H9 (cell line): ENCODE data around the gene CCDC38. TPM values are rescaled to one million over a fixed set of nuclear protein-coding genes. Genes with fewer than 3 reads are reported as not detected.

Experiments used
- DNase-seq: peaks from one replicate; pipeline ENCODE4 v3.0.0-alpha.2; 2017
- H2AFZ ChIP-seq: one replicate; pipeline ENCODE4 v1.6.1; 2013; ENCODE audit warnings: mild to moderate bottlenecking, low read length, control low read depth, moderate library complexity
- H2AK5ac ChIP-seq: 2 replicates; pipeline ENCODE4 v1.6.1; 2013; ENCODE audit warnings: low read length, control low read depth, mixed read lengths; ENCODE audit not compliant: insufficient read length
- H2BK120ac ChIP-seq: one replicate; pipeline ENCODE4 v1.6.1; 2013; ENCODE audit warnings: low read depth, mild to moderate bottlenecking, low read length, control low read depth, inconsistent platforms; ENCODE audit not compliant: poor library complexity, severe bottlenecking
- H2BK12ac ChIP-seq: 2 replicates; pipeline ENCODE4 v1.6.1; 2013; ENCODE audit warnings: low read length, control low read depth, mixed read lengths, low read depth; ENCODE audit not compliant: insufficient read length
- H2BK15ac ChIP-seq: 2 replicates; pipeline ENCODE4 v1.6.1; 2013; ENCODE audit warnings: low read depth, low read length, control low read depth
- H2BK20ac ChIP-seq: one replicate; pipeline ENCODE4 v1.6.1; 2013; ENCODE audit warnings: low read depth, mild to moderate bottlenecking, low read length, control low read depth, inconsistent platforms; ENCODE audit not compliant: poor library complexity, severe bottlenecking
- H2BK5ac ChIP-seq: 2 replicates; pipeline ENCODE4 v1.6.1; 2013; ENCODE audit warnings: low read length, control low read depth, mixed read lengths; ENCODE audit not compliant: insufficient read length
- H3K14ac ChIP-seq: 2 replicates; pipeline ENCODE4 v1.6.1; 2013; ENCODE audit warnings: low read length, control low read depth; ENCODE audit not compliant: insufficient read depth
- H3K18ac ChIP-seq: 2 replicates; pipeline ENCODE4 v1.6.1; 2013; ENCODE audit warnings: low read depth, mild to moderate bottlenecking, mixed read lengths, low read length, control low read depth; ENCODE audit not compliant: insufficient read length
- H3K23ac ChIP-seq: 2 replicates; pipeline ENCODE4 v1.6.1; 2013; ENCODE audit warnings: low read length, control low read depth, mixed read lengths, low read depth; ENCODE audit not compliant: insufficient read length
- H3K23me2 ChIP-seq: 2 replicates; pipeline ENCODE4 v1.6.1; 2013; ENCODE audit warnings: low read depth, mild to moderate bottlenecking, mixed read lengths, low read length, control low read depth; ENCODE audit not compliant: insufficient read length, poor library complexity, severe bottlenecking
- H3K27ac ChIP-seq: 2 replicates; pipeline ENCODE4 v1.5.1; 2013; ENCODE audit warnings: low read length, control low read depth, mixed read lengths, low read depth; ENCODE audit not compliant: insufficient read length
- H3K27me3 ChIP-seq: 2 replicates; pipeline ENCODE4 v1.6.1; 2013; ENCODE audit warnings: low read length, control low read depth, inconsistent platforms; ENCODE audit not compliant: insufficient read depth
- H3K4ac ChIP-seq: 2 replicates; pipeline ENCODE4 v1.6.1; 2013; ENCODE audit warnings: low read depth, mild to moderate bottlenecking, control low read depth, inconsistent platforms, low read length, moderate library complexity
- H3K4me1 ChIP-seq: 2 replicates; pipeline ENCODE4 v1.6.1; 2013; ENCODE audit warnings: low read length, control low read depth, inconsistent platforms; ENCODE audit not compliant: insufficient read depth
- H3K4me2 ChIP-seq: 2 replicates; pipeline ENCODE4 v1.6.1; 2013; ENCODE audit warnings: low read length, control low read depth, mixed read lengths; ENCODE audit not compliant: insufficient read length, insufficient read depth
- H3K56ac ChIP-seq: 2 replicates; pipeline ENCODE4 v1.6.1; 2013; ENCODE audit warnings: low read depth, mild to moderate bottlenecking, mixed read lengths, low read length, control low read depth; ENCODE audit not compliant: insufficient read length
- H3K79me1 ChIP-seq: 2 replicates; pipeline ENCODE4 v1.6.1; 2013; ENCODE audit warnings: low read depth, mild to moderate bottlenecking, moderate library complexity, low read length, control low read depth, inconsistent platforms; ENCODE audit not compliant: insufficient read depth, poor library complexity, severe bottlenecking
- H3K79me2 ChIP-seq: 2 replicates; pipeline ENCODE4 v1.6.1; 2013; ENCODE audit warnings: low read length, control low read depth, inconsistent platforms; ENCODE audit not compliant: insufficient read depth
- H3K9ac ChIP-seq: 2 replicates; pipeline ENCODE4 v1.6.1; 2013; ENCODE audit warnings: low read length, control low read depth, mixed read lengths; ENCODE audit not compliant: insufficient read length; ENCODE audit errors: extremely low read depth
- H3K9me3 ChIP-seq: one replicate; pipeline ENCODE4 v1.6.1; 2013; ENCODE audit warnings: low read depth, low read length, inconsistent platforms; ENCODE audit not compliant: control insufficient read depth
- H3T11ph ChIP-seq: one replicate; pipeline ENCODE4 v1.6.1; 2013; ENCODE audit warnings: mild to moderate bottlenecking, low read length, control low read depth, inconsistent platforms
- H4K20me1 ChIP-seq: one replicate; pipeline ENCODE4 v1.6.1; 2013; ENCODE audit not compliant: control insufficient read depth, insufficient read length, insufficient read depth
- H4K5ac ChIP-seq: 2 replicates; pipeline ENCODE4 v1.6.1; 2013; ENCODE audit warnings: low read depth, mild to moderate bottlenecking, mixed read lengths, low read length, control low read depth; ENCODE audit not compliant: insufficient read length
- H4K8ac ChIP-seq: replicated peaks from 2 replicates; pipeline ENCODE4 v1.6.1; 2013; ENCODE audit warnings: low read length, control low read depth, mixed read lengths, low read depth; ENCODE audit not compliant: insufficient read length
- H4K91ac ChIP-seq: 2 replicates; pipeline ENCODE4 v1.6.1; 2013; ENCODE audit warnings: low read depth, mild to moderate bottlenecking, moderate library complexity, mixed read lengths, low read length, control low read depth; ENCODE audit not compliant: insufficient read length
- H3K27ac Mint-ChIP-seq, 3 experiments: 2 replicates in 2 of 3; 3 replicates in 1 of 3; pipeline ENCODE4 v1.8.0; 2020 to 2021; ENCODE audit warnings: mixed read lengths in 3 of 3, mild to moderate bottlenecking in 1 of 3, moderate library complexity in 1 of 3
- H3K27me3 Mint-ChIP-seq: 2 replicates; pipeline ENCODE4 v1.8.0; 2021; ENCODE audit warnings: low read depth, mild to moderate bottlenecking, moderate library complexity, mixed read lengths
- H3K36me3 Mint-ChIP-seq, 3 experiments: 2 replicates in 2 of 3; 3 replicates in 1 of 3; pipeline ENCODE4 v1.8.0; 2020 to 2021; ENCODE audit warnings: low read depth in 3 of 3, mixed read lengths in 3 of 3; ENCODE audit not compliant: insufficient read depth in 1 of 3
- H3K4me1 Mint-ChIP-seq, 2 experiments: 2 replicates each; pipeline ENCODE4 v1.8.0; 2020; ENCODE audit warnings: mixed read lengths in 2 of 2
- H3K4me3 Mint-ChIP-seq, 2 experiments: 2 replicates in 1 of 2; 3 replicates in 1 of 2; pipeline ENCODE4 v1.8.0; 2020 to 2021; ENCODE audit warnings: mild to moderate bottlenecking in 2 of 2, mixed read lengths in 2 of 2, moderate library complexity in 1 of 2
- H3K9me3 Mint-ChIP-seq, 2 experiments: 2 replicates in 1 of 2; 3 replicates in 1 of 2; pipeline ENCODE4 v1.8.0; 2020; ENCODE audit warnings: mild to moderate bottlenecking in 2 of 2, mixed read lengths in 2 of 2, moderate library complexity in 1 of 2
- WGBS: extraction: QIAGEN DNeasy Blood & Tissue Kit; methylation state at CpG from one replicate; pipeline ENCODE4 v1.1.7; 2013; ENCODE audit warnings: missing lambda C conversion rate, low lambda C conversion rate, mixed read lengths; ENCODE audit not compliant: insufficient read length; ENCODE audit errors: extremely low coverage; 5-methylcytosine and 5-hydroxymethylcytosine counted together
- total RNA-seq: library from RNA; stranded (reverse); gene quantifications from 2 replicates; pipeline ENCODE4 v1.2.1, GENCODE V29; 2021
- TF ChIP-seq, protein P1 (sequence below): fragments of 200-600 bp; sonication (generic); conservative IDR thresholded peaks from 3 replicates; pipeline ENCODE4 v1.8.0; 2021; ENCODE audit warnings: antibody characterized with exemption, mild to moderate bottlenecking

Gene CCDC38
- total RNA-seq, 1 experiment from 2014 or later: not detected

DNA sequence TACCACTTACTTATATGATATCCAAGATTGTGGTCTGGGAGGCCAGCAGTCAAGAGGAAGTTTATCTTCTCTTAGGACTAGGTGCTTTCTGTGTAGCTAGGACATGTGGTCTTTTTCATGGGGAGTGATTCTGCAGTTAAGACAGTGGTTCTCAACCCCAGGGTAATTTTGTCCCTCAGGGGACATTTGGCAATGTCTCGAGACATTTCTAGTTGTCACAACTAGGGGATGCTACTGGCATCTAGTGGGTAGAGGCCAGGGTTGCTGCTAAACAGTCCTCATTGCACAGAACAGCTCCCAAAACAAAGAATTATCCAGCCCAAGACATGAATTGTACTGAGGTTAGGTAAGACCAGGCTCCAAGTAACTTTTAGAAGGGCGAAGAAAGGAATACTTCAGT, 20.7 kb upstream of the CCDC38 start:
- no peak overlapping the region for H3K23ac ChIP-seq
- no peak overlapping the region for H2BK120ac ChIP-seq
- H3K36me3 Mint-ChIP-seq: no peaks in the 10 kb centered on the region
- no peak overlapping the region for H4K5ac ChIP-seq
- H2AFZ ChIP-seq: no peak overlapping the region
- H3K4me2 ChIP-seq: no peak overlapping the region
- H2AK5ac ChIP-seq: no peak overlapping the region
- no peak for DNase-seq
- no peak overlapping the region for H3K9ac ChIP-seq
- no peaks in the 10 kb centered on the region for H3K4me1 ChIP-seq
- H4K20me1 ChIP-seq: no peaks in the 10 kb centered on the region
- no peak overlapping the region for H2BK15ac ChIP-seq
- H3K79me1 ChIP-seq: no peaks in the 10 kb centered on the region
- no peak overlapping the region for H3K27ac Mint-ChIP-seq
- H2BK20ac ChIP-seq: no peak overlapping the region
- no peak overlapping the region for H3K27ac ChIP-seq
- H2BK12ac ChIP-seq: no peak overlapping the region
- no peak overlapping the region for H3K4ac ChIP-seq
- H3K79me2 ChIP-seq: no peaks in the 10 kb centered on the region
- no peaks in the 10 kb centered on the region for H3K9me3 ChIP-seq
- H2BK5ac ChIP-seq: no peak overlapping the region
- no peak overlapping the region for H4K91ac ChIP-seq
- H3K9me3 Mint-ChIP-seq: no peaks in the 10 kb centered on the region
- H3K4me3 Mint-ChIP-seq: no peak overlapping the region
- H3K56ac ChIP-seq: no peak overlapping the region
- no peaks in the 10 kb centered on the region for H3K27me3 Mint-ChIP-seq
- no peak overlapping the region for H3K14ac ChIP-seq
- H3K23me2 ChIP-seq: no peaks in the 10 kb centered on the region
- H3K18ac ChIP-seq: no peak overlapping the region
- WGBS: no CpG with 5 or more reads among the region's 2 CpGs
- H3K4me1 Mint-ChIP-seq: peaks cover 2 to 4% of the 10 kb centered on the region in 2 experiments; a peak in 3 of 4 replicates
- H3K27me3 ChIP-seq: no peaks in the 10 kb centered on the region
- TF ChIP-seq, protein P1, sequence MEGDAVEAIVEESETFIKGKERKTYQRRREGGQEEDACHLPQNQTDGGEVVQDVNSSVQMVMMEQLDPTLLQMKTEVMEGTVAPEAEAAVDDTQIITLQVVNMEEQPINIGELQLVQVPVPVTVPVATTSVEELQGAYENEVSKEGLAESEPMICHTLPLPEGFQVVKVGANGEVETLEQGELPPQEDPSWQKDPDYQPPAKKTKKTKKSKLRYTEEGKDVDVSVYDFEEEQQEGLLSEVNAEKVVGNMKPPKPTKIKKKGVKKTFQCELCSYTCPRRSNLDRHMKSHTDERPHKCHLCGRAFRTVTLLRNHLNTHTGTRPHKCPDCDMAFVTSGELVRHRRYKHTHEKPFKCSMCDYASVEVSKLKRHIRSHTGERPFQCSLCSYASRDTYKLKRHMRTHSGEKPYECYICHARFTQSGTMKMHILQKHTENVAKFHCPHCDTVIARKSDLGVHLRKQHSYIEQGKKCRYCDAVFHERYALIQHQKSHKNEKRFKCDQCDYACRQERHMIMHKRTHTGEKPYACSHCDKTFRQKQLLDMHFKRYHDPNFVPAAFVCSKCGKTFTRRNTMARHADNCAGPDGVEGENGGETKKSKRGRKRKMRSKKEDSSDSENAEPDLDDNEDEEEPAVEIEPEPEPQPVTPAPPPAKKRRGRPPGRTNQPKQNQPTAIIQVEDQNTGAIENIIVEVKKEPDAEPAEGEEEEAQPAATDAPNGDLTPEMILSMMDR: peak; percentile 61
- H4K8ac ChIP-seq: no peak overlapping the region
- no peak overlapping the region for H3T11ph ChIP-seq
